Transverse colon (tissue), 3 donors: ENCODE results near the gene FAM229B.

Experiments
- EP300 ChIP-seq: sonication (generic); formaldehyde crosslinking; IDR thresholded peaks from one replicate; pipeline ENCODE4 v1.6.1; 2017; ENCODE audit warnings: antibody characterized with exemption, low read depth
- POLR2A ChIP-seq: fragments of 450-650 bp; IDR thresholded peaks from one replicate; pipeline ENCODE4 v1.6.1; 2016; ENCODE audit warnings: antibody characterized with exemption, mild to moderate bottlenecking, moderate library complexity
- TF ChIP-seq, protein P1 (sequence below), 5 experiments: fragments of 200-600 bp in 3 of 5; fragments of 450-650 bp in 2 of 5; sonication (generic) in 3 of 5; IDR thresholded peaks; 1 replicate in 2 of 5; 2 replicates in 3 of 5; pipeline ENCODE4 v1.5.1; 2016 to 2017; ENCODE audit warnings: antibody characterized with exemption in 5 of 5, inconsistent platforms in 3 of 5, mild to moderate bottlenecking in 2 of 5, moderate library complexity in 1 of 5

DNA sequence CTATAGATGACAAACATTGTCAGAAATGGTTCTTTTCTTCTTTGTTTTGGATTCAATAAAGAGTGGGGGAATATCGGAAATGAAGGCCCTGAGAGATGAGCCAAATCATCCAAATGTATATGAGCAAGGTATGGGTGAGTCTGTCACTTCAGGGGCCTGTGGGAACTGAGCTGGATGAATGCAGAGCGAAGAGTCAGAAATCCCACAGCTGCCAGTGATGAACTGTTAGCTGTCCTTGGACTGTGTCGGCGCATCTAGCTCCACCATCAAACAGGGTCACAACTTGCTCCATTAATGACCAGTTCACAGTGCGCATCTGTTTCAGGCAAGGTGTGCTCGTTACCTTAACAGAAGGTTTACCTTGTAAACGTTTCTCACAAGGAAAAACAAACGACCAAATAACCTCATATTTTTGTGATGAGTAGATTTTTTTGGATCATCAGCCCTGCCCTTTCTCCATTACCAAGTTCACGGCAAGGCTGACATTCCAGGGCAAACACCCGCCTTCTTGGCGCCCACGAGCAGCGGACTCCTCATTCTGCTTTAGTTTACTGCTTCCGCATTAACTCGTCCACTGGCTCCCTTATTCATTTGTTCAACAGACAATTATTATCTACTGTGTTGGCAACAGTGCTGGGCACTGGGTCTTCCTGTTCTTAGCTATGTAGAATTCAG lies 48.5 kb upstream of the FAM229B start:
- TF ChIP-seq EP300 = no peak
- TF ChIP-seq, protein P1, sequence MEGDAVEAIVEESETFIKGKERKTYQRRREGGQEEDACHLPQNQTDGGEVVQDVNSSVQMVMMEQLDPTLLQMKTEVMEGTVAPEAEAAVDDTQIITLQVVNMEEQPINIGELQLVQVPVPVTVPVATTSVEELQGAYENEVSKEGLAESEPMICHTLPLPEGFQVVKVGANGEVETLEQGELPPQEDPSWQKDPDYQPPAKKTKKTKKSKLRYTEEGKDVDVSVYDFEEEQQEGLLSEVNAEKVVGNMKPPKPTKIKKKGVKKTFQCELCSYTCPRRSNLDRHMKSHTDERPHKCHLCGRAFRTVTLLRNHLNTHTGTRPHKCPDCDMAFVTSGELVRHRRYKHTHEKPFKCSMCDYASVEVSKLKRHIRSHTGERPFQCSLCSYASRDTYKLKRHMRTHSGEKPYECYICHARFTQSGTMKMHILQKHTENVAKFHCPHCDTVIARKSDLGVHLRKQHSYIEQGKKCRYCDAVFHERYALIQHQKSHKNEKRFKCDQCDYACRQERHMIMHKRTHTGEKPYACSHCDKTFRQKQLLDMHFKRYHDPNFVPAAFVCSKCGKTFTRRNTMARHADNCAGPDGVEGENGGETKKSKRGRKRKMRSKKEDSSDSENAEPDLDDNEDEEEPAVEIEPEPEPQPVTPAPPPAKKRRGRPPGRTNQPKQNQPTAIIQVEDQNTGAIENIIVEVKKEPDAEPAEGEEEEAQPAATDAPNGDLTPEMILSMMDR (IDR thresholded peaks at IDR 0.05) = no peak
- TF ChIP-seq POLR2A = no peak
